ENCODE measurements around the gene OR5AL1.

DNA sequence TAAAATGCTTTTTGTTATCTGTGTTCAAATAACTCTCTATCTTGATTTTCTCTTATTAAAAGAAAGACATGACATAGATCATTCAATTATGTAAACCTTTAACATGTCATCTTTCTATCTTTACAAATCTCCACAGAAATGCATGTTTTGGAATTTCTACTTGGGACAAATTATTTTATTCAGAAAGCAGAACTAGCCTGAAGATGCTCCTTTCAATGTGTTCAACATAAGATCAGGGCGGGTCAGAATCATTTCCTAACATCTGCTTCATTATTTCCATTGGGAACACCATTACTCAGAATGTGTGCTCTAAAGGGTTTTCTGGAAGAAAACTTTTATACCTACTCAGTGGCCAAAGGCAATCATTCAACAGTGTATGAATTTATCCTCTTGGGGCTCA, at the start of gene OR5AL1:
- no peak for TF ChIP-seq EZH2phosphoT487 (conservative IDR thresholded peaks at IDR 0.05; ENCODE audit: low read length)
- TF ChIP-seq, protein P1, sequence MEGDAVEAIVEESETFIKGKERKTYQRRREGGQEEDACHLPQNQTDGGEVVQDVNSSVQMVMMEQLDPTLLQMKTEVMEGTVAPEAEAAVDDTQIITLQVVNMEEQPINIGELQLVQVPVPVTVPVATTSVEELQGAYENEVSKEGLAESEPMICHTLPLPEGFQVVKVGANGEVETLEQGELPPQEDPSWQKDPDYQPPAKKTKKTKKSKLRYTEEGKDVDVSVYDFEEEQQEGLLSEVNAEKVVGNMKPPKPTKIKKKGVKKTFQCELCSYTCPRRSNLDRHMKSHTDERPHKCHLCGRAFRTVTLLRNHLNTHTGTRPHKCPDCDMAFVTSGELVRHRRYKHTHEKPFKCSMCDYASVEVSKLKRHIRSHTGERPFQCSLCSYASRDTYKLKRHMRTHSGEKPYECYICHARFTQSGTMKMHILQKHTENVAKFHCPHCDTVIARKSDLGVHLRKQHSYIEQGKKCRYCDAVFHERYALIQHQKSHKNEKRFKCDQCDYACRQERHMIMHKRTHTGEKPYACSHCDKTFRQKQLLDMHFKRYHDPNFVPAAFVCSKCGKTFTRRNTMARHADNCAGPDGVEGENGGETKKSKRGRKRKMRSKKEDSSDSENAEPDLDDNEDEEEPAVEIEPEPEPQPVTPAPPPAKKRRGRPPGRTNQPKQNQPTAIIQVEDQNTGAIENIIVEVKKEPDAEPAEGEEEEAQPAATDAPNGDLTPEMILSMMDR (IDR thresholded peaks at IDR 0.05; ENCODE audit: insufficient read depth, low read length, poor library complexity, severe bottlenecking), result no peak
